ENCODE measurements around the gene RNPS1. TPM values are rescaled to one million over a fixed set of nuclear protein-coding genes. Genes with fewer than 3 reads are reported as not detected.
A peak's percentile ranks its signal among the peaks of the same experiment; 100 is the strongest.
"Not testable (repeated sequence)": the region's sequence is repeated elsewhere in the genome, so short reads cannot be mapped to it uniquely, and the experiment has no call there.

Gene RNPS1
- total RNA-seq, 1 donor: 81.1 TPM

GRCh38 chr16:2260250-2260649 lies 7.7 kb downstream of the RNPS1 start:
- Histone ChIP-seq H3K9me3 (ENCODE audit: low read depth, low read length) (no peaks in the 10 kb centered on the region), H3K27ac (ENCODE audit: low read depth, low read length) (no peak overlapping the region), H3K79me2 (ENCODE audit: insufficient read depth, low read length) (peaks cover 84% of the 10 kb centered on the region), H3K27me3 (ENCODE audit: insufficient read depth, low read length) (no peaks in the 10 kb centered on the region), H3K36me3 (ENCODE audit: insufficient read depth, low read length) (peaks cover 87% of the 10 kb centered on the region), H2AFZ (ENCODE audit: low read length) (no peak overlapping the region), H3K4me2 (ENCODE audit: insufficient read depth, low read length) (no peak overlapping the region), H3K4me3 (ENCODE audit: insufficient read depth, low read length) (no peak overlapping the region), H3K4me1 (ENCODE audit: insufficient read depth, low read length) (no peaks in the 10 kb centered on the region), H4K20me1 (ENCODE audit: insufficient read depth, low read length) (peaks cover 51% of the 10 kb centered on the region)
- TF ChIP-seq CTCF (IDR thresholded peaks at IDR 0.05; ENCODE audit: extremely low read depth, low read depth, low read length): no peak
- DNase-seq (ENCODE audit: insufficient read length, low spot score, missing footprints): no peak

- not testable (repeated sequence) for H3K4me2 ChIP-seq (ENCODE audit: insufficient read depth, low read length); H3K9me3 ChIP-seq (ENCODE audit: low read depth, low read length); H3K27me3 ChIP-seq (ENCODE audit: insufficient read depth, low read length); H3K27ac ChIP-seq (ENCODE audit: low read depth, low read length); DNase-seq (ENCODE audit: insufficient read length, low spot score, missing footprints); H2AFZ ChIP-seq (ENCODE audit: low read length); H3K4me3 ChIP-seq (ENCODE audit: insufficient read depth, low read length); H3K4me1 ChIP-seq (ENCODE audit: insufficient read depth, low read length)
- H3K36me3 ChIP-seq (ENCODE audit: insufficient read depth, low read length): peaks cover 92% of the 10 kb centered on the region
- H3K79me2 ChIP-seq (ENCODE audit: insufficient read depth, low read length): peaks cover 69% of the 10 kb centered on the region
- peaks cover 36% of the 10 kb centered on the region for H4K20me1 ChIP-seq (ENCODE audit: insufficient read depth, low read length)
Measured at GRCh38 chr16:2258530-2258929, 9.4 kb downstream of the RNPS1 start.

- Histone ChIP-seq H3K36me3 (ENCODE audit: insufficient read depth, low read length) (peaks cover 93% of the 10 kb centered on the region), H4K20me1 (ENCODE audit: insufficient read depth, low read length) (peaks cover 30% of the 10 kb centered on the region)
- DNase-seq (ENCODE audit: insufficient read length, low spot score, missing footprints): no peak
Measured at GRCh38 chr16:2257726-2258125, 10.2 kb downstream of the RNPS1 start.

GRCh38 chr16:2256531-2257140 lies 11.3 kb downstream of the RNPS1 start:
- peaks cover 83% of the 10 kb centered on the region for H3K36me3 ChIP-seq (ENCODE audit: insufficient read depth, low read length)
- H3K27me3 ChIP-seq (ENCODE audit: insufficient read depth, low read length): no peaks in the 10 kb centered on the region
- DNase-seq (ENCODE audit: insufficient read length, low spot score, missing footprints): peak; percentile 63
- peaks cover 7% of the 10 kb centered on the region for H3K4me1 ChIP-seq (ENCODE audit: insufficient read depth, low read length)
- no peak overlapping the region for H3K4me2 ChIP-seq (ENCODE audit: insufficient read depth, low read length)
- no peaks in the 10 kb centered on the region for H3K9me3 ChIP-seq (ENCODE audit: low read depth, low read length)
- no peak overlapping the region for H2AFZ ChIP-seq (ENCODE audit: low read length)
- H3K79me2 ChIP-seq (ENCODE audit: insufficient read depth, low read length): peaks cover 50% of the 10 kb centered on the region
- H3K27ac ChIP-seq (ENCODE audit: low read depth, low read length): peak overlapping the region; percentile 23
- H4K20me1 ChIP-seq (ENCODE audit: insufficient read depth, low read length): peaks cover 25% of the 10 kb centered on the region
- TF ChIP-seq CTCF (IDR thresholded peaks at IDR 0.05; ENCODE audit: extremely low read depth, low read depth, low read length): no peak
- no peak overlapping the region for H3K4me3 ChIP-seq (ENCODE audit: insufficient read depth, low read length)

More at GRCh38 chr16:2257726-2258125, 10.2 kb downstream of the RNPS1 start:
- H2AFZ ChIP-seq (ENCODE audit: low read length): no peak overlapping the region
- H3K27ac ChIP-seq (ENCODE audit: low read depth, low read length): no peak overlapping the region
- H3K4me2 ChIP-seq (ENCODE audit: insufficient read depth, low read length): no peak overlapping the region
- H3K4me1 ChIP-seq (ENCODE audit: insufficient read depth, low read length): no peaks in the 10 kb centered on the region
- H3K27me3 ChIP-seq (ENCODE audit: insufficient read depth, low read length): no peaks in the 10 kb centered on the region
- no peaks in the 10 kb centered on the region for H3K9me3 ChIP-seq (ENCODE audit: low read depth, low read length)
- TF ChIP-seq CTCF (IDR thresholded peaks at IDR 0.05; ENCODE audit: extremely low read depth, low read depth, low read length): no peak
- H3K79me2 ChIP-seq (ENCODE audit: insufficient read depth, low read length): peaks cover 61% of the 10 kb centered on the region
- no peak overlapping the region for H3K4me3 ChIP-seq (ENCODE audit: insufficient read depth, low read length)

Measured in osteoblast (primary cell).